ENCODE measurements around the gene SUPT4H1. TPM values are rescaled to one million over a fixed set of nuclear protein-coding genes. Genes with fewer than 3 reads are reported as not detected.

The SUPT4H1 gene
- total and polyA plus RNA-seq, 2 donors (not counting 1 experiment from before 2014, with no cell fraction given): 30.2 to 60.1 TPM

DNA sequence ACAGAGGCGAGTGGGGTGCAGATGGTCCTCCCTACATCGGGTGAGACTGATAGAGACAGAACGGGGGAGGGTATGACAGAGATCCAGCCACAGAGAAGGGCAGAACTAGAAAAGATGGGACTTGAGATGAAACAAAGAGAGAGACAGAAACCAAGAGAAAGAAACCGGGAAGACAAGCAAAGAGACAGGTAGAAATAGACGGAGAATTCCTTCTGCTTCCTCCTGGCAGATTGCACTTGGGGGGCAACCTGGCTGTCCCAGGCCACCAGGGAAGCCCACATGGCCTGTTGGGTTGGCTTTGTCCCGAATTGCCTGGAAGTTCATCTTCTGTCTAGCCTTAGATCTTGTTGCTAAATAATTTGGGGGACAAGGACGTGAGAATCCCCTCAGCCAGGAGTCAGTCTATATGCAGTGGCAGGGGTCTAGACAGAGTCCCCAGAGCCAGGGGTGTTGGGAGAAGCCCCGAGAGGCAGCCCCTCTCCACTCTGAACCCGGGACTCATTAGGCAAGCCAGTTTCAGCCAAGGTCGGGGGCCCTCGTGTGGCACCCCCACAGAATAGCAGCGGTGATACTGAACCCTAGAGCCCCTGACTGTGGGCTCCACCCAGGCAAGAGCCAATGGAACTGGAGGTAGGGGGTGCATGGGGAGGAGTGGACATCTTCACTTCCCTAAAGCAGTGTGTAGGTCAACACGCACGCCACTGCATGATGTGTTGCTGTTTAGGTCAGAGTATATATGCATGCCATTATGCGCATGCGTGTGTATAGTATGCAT, 22.8 kb downstream of the SUPT4H1 start:
- H3K4me2 ChIP-seq (replicated peaks; ENCODE audit: low read depth, low read length, poor library complexity, severe bottlenecking): peak overlapping the region; percentile 92
- peak overlapping the region; percentile 81 to 100 (median 99) for H3K4me3 ChIP-seq (ENCODE audit: control extremely low read depth in 1 of 5, extremely low read depth in 1 of 5, insufficient read depth in 1 of 5, low read depth in 2 of 5, low read length in 4 of 5)
- H3K4me1 ChIP-seq (ENCODE audit: control insufficient read depth in 2 of 2, insufficient read depth in 2 of 2, low read length in 2 of 2): peaks cover 36 to 69% of the 10 kb centered on the region in 2 donors
- H3K9ac ChIP-seq (ENCODE audit: low read length): peak overlapping the region; percentile 99
- intact Hi-C loops (cut with micrococcal nuclease): loop anchor here (1.0 to 2.0 kb wide), 6 partner anchors 9 to 190 kb away; partner anchors contain the start of genes RNF43 and SUPT4H1
- CTCF ChIA-PET: interaction anchor here (1.7 to 17.9 kb wide), 5 partner anchors 12 to 88 kb away, joined by 5 to 587 read pairs (median 26); partner anchors contain the start of genes RNF43 and SUPT4H1
- WGBS (ENCODE audit: insufficient coverage): 0% methylated on average over 10 of the region's 16 CpGs
- DNase-seq (peak; percentile 88), ATAC-seq (ENCODE audit: low read depth) (peak; percentile 37)
- no peak overlapping the region for H2AFZ ChIP-seq (ENCODE audit: insufficient read depth, low read depth, low read length, poor library complexity, severe bottlenecking)
- Mint-ChIP-seq H3K27ac (peak overlapping the region; percentile 93), H3K9me3 (ENCODE audit: insufficient read depth) (no peaks in the 10 kb centered on the region), H3K4me1 (peaks cover 61% of the 10 kb centered on the region), H3K27me3 (no peaks in the 10 kb centered on the region), H3K4me3 (peak overlapping the region; percentile 91)
- POLR2A ChIA-PET: interaction anchor here (1.7 to 19.3 kb wide), 5 partner anchors 12 to 88 kb away, joined by 4 to 663 read pairs (median 44); partner anchors contain the start of genes RNF43 and SUPT4H1
- peaks cover 59% of the 10 kb centered on the region for H3K79me2 ChIP-seq (ENCODE audit: control insufficient read depth, insufficient read depth, low read length)
- no peaks in the 10 kb centered on the region for H3K27me3 ChIP-seq (replicated peaks in 1 of 4; ENCODE audit: control extremely low read depth in 1 of 4, control insufficient read depth in 3 of 4, insufficient read depth in 4 of 4, low read length in 3 of 4)
- H3K27ac ChIP-seq (ENCODE audit: low read length in 2 of 2): peak overlapping the region; percentile 73 to 85
- peaks cover 2 to 29% of the 10 kb centered on the region in 2 experiments for H3K36me3 ChIP-seq (replicated peaks in 1 of 2; ENCODE audit: control extremely low read depth in 1 of 2, control insufficient read depth in 1 of 2, extremely low read depth in 1 of 2, insufficient read depth in 2 of 2, low read length in 1 of 2)
- TF ChIP-seq, protein P1, sequence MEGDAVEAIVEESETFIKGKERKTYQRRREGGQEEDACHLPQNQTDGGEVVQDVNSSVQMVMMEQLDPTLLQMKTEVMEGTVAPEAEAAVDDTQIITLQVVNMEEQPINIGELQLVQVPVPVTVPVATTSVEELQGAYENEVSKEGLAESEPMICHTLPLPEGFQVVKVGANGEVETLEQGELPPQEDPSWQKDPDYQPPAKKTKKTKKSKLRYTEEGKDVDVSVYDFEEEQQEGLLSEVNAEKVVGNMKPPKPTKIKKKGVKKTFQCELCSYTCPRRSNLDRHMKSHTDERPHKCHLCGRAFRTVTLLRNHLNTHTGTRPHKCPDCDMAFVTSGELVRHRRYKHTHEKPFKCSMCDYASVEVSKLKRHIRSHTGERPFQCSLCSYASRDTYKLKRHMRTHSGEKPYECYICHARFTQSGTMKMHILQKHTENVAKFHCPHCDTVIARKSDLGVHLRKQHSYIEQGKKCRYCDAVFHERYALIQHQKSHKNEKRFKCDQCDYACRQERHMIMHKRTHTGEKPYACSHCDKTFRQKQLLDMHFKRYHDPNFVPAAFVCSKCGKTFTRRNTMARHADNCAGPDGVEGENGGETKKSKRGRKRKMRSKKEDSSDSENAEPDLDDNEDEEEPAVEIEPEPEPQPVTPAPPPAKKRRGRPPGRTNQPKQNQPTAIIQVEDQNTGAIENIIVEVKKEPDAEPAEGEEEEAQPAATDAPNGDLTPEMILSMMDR (IDR thresholded peaks at IDR 0.05): peak; percentile 79
- TF ChIP-seq EZH2 (IDR thresholded peaks at IDR 0.05; ENCODE audit: borderline replicate concordance, insufficient read depth, low read depth, low read length, poor library complexity, severe bottlenecking): no peak
- no peaks in the 10 kb centered on the region for H3K9me3 ChIP-seq (ENCODE audit: control extremely low read depth in 1 of 3, control insufficient read depth in 2 of 3, insufficient read depth in 1 of 3, low read length in 2 of 3)
- H4K20me1 ChIP-seq (ENCODE audit: control insufficient read depth, insufficient read depth, low read length, poor library complexity, severe bottlenecking): peaks cover 45% of the 10 kb centered on the region
